Chondrocyte (in vitro differentiated cells): Measurements from ENCODE around the gene FAM78A. TPM values are rescaled to one million over a fixed set of nuclear protein-coding genes. Genes with fewer than 3 reads are reported as not detected.

Experiments used
- DNase-seq: peaks from one replicate; pipeline ENCODE4 v3.0.0; 2021; ENCODE audit warnings: mixed read lengths, low spot score
- H3K27ac Mint-ChIP-seq: one replicate; pipeline ENCODE4 v1.8.0; 2021; ENCODE audit warnings: mild to moderate bottlenecking, moderate library complexity, mixed read lengths; ENCODE audit not compliant: unreplicated experiment
- H3K27me3 Mint-ChIP-seq: 2 replicates; pipeline ENCODE4 v1.8.0; 2021; ENCODE audit warnings: low read depth, mixed read lengths
- H3K36me3 Mint-ChIP-seq: 2 replicates; pipeline ENCODE4 v1.8.0; 2021; ENCODE audit warnings: low read depth, mixed read lengths
- H3K4me1 Mint-ChIP-seq: 2 replicates; pipeline ENCODE4 v1.8.0; 2021; ENCODE audit warnings: low read depth, mild to moderate bottlenecking, mixed read lengths
- H3K4me3 Mint-ChIP-seq: one replicate; pipeline ENCODE4 v1.8.0; 2021; ENCODE audit warnings: mild to moderate bottlenecking, moderate library complexity, mixed read lengths; ENCODE audit not compliant: unreplicated experiment
- H3K9me3 Mint-ChIP-seq: 2 replicates; pipeline ENCODE4 v1.8.0; 2021; ENCODE audit warnings: low read depth, mixed read lengths
- total RNA-seq: library from RNA; stranded (reverse); gene quantifications from 3 replicates; pipeline ENCODE4 v1.2.1, GENCODE V29; 2021
- TF ChIP-seq, protein P1 (sequence below): fragments of 200-600 bp; sonication (generic); IDR thresholded peaks from 2 replicates; pipeline ENCODE4 v1.5.0; 2021; ENCODE audit warnings: antibody characterized with exemption, mild to moderate bottlenecking, moderate library complexity

Gene FAM78A
- total RNA-seq, 1 donor from 2014 or later: 1.6 TPM

DNA sequence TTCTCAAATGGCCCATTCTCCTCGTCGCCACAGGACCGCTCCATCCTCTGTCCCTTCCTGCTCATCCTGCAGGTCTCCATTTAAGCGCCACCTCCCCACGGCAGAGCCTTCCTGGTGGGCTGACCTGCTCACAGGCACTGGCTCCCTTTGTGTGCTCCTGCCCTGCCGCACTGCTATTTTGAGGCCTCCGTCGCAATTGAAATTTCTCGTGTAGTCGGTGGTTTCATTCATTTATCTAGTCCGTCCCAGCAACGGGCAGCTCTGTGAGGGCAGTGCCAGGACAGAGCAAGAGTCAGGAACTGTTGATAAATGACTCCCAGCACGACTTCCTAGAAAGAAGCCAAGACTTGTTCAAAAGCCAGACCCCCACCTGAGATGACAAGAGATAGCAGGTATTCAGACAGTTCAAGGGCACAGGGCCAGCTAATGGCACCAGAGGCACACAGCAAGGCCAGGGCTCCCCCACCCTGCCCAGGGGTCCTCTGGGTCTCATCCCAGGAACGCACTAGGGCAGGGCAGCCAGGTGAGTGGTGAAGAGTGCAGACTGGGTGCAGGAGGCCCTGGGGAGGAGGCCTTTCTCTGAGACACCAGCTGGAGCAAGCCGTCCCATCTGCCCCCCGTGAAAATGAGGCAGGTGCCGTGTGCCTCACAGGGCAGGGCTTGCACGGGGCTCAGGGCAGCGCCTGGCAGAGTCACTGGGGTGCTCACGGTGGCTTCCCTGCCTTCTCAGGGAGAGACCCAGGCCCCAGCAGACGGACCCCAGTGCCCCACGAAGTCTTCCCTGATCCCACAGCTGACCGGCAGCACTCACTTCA is 36.9 kb downstream of the FAM78A start:
- Mint-ChIP-seq H3K9me3 (peaks cover 5% of the 10 kb centered on the region), H3K27ac (no peak overlapping the region), H3K4me3 (no peak overlapping the region), H3K36me3 (peaks cover 7% of the 10 kb centered on the region), H3K27me3 (no peaks in the 10 kb centered on the region), H3K4me1 (peaks cover 15% of the 10 kb centered on the region)
- TF ChIP-seq, protein P1, sequence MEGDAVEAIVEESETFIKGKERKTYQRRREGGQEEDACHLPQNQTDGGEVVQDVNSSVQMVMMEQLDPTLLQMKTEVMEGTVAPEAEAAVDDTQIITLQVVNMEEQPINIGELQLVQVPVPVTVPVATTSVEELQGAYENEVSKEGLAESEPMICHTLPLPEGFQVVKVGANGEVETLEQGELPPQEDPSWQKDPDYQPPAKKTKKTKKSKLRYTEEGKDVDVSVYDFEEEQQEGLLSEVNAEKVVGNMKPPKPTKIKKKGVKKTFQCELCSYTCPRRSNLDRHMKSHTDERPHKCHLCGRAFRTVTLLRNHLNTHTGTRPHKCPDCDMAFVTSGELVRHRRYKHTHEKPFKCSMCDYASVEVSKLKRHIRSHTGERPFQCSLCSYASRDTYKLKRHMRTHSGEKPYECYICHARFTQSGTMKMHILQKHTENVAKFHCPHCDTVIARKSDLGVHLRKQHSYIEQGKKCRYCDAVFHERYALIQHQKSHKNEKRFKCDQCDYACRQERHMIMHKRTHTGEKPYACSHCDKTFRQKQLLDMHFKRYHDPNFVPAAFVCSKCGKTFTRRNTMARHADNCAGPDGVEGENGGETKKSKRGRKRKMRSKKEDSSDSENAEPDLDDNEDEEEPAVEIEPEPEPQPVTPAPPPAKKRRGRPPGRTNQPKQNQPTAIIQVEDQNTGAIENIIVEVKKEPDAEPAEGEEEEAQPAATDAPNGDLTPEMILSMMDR: no peak
- DNase-seq: no peak

DNA sequence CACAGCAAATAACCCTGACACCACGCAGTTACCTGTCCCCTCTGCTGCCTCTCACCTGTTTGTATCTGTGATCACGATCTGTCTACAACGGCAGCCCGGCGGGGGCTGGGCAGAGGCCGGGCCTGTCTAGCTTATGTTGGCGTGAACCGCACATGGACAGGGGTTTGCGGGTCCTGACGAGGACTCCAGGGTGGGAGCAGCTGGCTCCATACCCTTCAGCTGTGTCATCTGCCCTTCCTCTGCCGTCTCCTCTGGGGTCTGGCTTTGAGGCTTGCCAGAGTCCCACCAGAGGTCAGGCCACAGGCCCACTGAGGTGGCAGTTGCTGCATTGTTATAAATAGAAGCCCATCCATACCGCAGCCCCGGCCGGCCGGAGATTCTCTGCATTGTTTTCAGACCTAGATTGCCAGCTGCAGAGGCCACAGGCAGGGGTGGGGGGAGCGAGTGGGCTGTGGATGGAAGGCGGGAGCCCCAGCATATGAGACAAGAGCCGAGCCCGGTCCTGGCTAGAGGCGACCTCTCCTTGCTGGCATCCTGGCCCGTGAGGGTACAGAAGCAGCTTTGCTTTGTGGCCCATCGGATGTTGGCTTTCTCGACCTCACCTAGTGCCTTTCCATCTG is 37.8 kb downstream of the FAM78A start:
- peak overlapping the region; percentile 47 for H3K4me3 Mint-ChIP-seq
- no peaks in the 10 kb centered on the region for H3K27me3 Mint-ChIP-seq
- H3K4me1 Mint-ChIP-seq: peaks cover 15% of the 10 kb centered on the region
- peak overlapping the region; percentile 93 for H3K27ac Mint-ChIP-seq
- no peak for DNase-seq
- H3K36me3 Mint-ChIP-seq: peaks cover 15% of the 10 kb centered on the region
- peaks cover 5% of the 10 kb centered on the region for H3K9me3 Mint-ChIP-seq
- TF ChIP-seq, protein P1: no peak

GRCh38 chr9:131237931-131238401 is 38.3 kb downstream of the FAM78A start:
- Mint-ChIP-seq H3K27me3 (no peaks in the 10 kb centered on the region), H3K27ac (peak overlapping the region; percentile 93), H3K36me3 (peaks cover 16% of the 10 kb centered on the region), H3K4me1 (peaks cover 15% of the 10 kb centered on the region), H3K4me3 (peak overlapping the region; percentile 47), H3K9me3 (peaks cover 3% of the 10 kb centered on the region)
- DNase-seq: no peak
- TF ChIP-seq, protein P1: no peak

GRCh38 chr9:131237291-131237690 is 39.0 kb downstream of the FAM78A start:
- H3K27ac Mint-ChIP-seq: no peak overlapping the region

DNA sequence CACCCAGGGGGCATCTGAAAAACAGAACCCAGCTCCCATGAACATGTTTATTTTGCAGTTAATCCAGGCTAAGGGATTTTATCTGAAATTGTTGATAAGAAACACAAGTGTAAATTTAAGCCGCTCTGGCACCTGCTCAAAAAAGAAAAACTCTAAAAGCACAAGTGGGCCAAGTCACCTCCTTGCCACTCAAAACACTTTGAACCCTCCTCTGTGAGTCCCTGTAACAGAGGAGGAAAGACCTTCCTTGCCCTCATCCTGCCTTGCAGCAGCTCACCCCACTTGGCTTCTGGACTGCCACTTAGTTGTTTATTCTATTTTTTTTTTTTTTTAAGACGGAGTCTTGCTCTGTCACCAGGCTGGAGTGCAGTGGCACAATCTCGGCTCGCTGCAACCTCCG is 39.5 kb downstream of the FAM78A start:
- H3K4me3 Mint-ChIP-seq: no peak overlapping the region
- no peaks in the 10 kb centered on the region for H3K27me3 Mint-ChIP-seq
- H3K9me3 Mint-ChIP-seq: no peaks in the 10 kb centered on the region
- H3K36me3 Mint-ChIP-seq: peaks cover 19% of the 10 kb centered on the region
- DNase-seq: no peak
- peaks cover 15% of the 10 kb centered on the region for H3K4me1 Mint-ChIP-seq
- H3K27ac Mint-ChIP-seq: peak overlapping the region; percentile 27
- TF ChIP-seq, protein P1: no peak

More at GRCh38 chr9:131237291-131237690, 39.0 kb downstream of the FAM78A start:
- no peaks in the 10 kb centered on the region for H3K27me3 Mint-ChIP-seq
- no peaks in the 10 kb centered on the region for H3K9me3 Mint-ChIP-seq
- H3K4me3 Mint-ChIP-seq: no peak overlapping the region
- peaks cover 15% of the 10 kb centered on the region for H3K4me1 Mint-ChIP-seq
- DNase-seq: no peak
- TF ChIP-seq, protein P1: no peak
- H3K36me3 Mint-ChIP-seq: peaks cover 17% of the 10 kb centered on the region
